ENCODE measurements around the gene CSK.

The CSK gene

DNA sequence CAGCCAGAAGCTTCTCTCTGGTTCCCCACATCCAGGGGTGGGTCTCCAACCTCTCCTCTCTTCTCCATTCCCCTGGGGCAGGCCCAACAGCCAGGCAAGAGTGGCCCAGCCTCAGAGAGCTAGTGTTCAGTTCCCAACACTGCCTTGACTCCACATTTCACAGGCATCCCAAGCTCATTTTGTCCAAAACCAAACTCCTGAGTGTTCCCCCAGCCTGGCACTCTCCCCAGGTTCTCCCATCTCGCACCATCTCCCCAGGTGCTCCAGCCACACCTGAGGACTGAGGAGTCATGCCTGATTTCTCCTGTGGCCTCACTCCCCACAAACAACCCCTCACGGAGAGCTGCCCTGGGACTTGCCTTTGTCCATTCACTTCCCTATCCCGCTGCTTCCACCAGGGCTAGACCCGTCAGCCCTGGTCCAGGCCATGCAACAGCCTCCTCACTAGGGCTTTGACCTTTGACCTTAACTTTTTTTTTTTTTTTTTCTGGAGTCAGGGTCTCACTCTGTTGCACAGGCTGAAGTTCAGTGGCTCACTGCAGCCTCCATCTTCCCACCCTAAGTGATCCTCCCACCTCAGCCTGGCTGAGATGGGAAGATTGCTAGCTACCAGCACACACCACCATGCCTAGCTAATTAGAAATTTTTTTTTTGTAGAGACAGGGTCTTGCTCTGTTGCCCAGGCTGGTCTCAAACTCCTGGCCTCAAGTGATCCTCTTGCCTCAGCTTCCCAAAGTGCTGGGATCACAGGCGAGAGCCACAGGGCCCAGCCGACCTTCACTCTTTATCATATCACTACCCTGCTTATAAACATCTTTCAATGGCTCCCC, 3.9 kb upstream of the CSK start:
- no peak overlapping the region for H3K4me3 ChIP-seq (ENCODE audit: low read depth, low read length)
- no peak for TF ChIP-seq CTCF (IDR thresholded peaks at IDR 0.05; ENCODE audit: borderline replicate concordance, insufficient read depth, low read depth, low read length)

GRCh38 chr15:74778599-74778970, 3.3 kb upstream of the CSK start:
- H3K4me3 ChIP-seq (ENCODE audit: low read depth, low read length) = no peak overlapping the region
- TF ChIP-seq CTCF (IDR thresholded peaks at IDR 0.05; ENCODE audit: borderline replicate concordance, insufficient read depth, low read depth, low read length) = no peak

DNA sequence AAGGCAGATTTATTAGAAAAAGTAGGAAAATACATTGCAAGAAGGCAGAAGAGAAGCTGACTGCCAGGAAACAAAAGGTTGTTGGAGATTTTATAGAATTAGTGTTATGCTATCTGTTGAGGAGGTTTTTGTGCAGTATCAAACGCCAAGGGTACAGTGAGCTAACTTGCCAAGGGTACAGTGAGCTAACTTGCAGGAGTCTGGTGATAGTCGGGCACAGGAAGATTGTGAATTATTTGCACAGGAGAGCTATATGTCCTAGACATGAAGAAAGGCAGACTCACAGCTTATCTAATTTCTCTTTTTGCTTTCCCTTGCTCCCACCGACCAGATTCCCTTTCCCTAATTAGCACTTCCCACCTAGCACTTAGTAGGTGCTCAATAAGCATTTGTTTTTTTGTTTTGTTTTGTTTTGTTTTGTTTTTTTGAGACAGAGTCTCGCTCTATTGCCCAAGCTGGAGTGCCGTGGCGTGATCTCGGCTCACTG, 2.7 kb upstream of the CSK start:
- H3K4me3 ChIP-seq (ENCODE audit: low read depth, low read length) = no peak overlapping the region
- no peak for TF ChIP-seq CTCF (IDR thresholded peaks at IDR 0.05; ENCODE audit: borderline replicate concordance, insufficient read depth, low read depth, low read length)

DNA sequence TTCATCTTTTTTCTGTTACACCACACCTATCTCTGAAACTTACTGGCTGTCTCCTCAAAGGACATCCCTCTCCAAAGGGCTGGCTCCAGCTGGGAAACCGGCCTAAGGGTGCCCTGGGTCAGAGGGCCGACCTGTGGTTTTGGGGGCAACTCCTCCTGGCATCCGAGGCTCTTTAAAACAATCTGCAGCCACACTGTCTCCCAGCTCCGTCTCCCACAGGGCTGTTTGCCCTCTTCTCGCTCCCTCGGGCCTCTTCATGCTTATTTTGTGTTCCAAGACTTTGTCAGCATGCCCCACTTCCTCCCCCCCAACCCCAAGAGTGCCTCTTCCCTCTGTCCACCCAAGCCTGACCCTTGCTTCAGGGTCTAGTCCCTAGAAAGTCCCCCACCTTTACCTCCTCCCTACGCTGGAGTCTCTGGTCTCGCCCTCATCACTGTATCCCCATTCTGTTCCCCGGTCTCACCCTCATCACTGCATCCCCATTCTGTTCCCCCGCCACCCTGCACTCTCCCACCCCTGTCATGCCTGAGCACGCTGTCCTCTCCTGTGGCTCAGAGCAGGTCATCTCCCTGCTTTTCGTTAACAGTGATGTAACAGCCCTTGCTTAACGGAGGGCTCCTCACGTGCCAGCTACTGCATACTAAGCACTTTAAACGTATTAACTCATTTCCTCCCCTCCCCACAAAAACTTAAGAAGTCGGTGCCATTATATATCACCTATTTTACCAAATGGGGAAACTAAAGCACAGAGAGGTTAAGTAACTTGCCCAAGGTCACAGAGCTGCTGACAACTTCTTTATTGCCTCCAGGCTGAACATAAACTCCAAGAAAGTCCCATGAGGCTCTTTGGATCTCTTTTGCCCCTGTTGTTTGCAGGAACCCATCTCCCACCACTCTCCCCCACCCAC, 1.1 kb upstream of the CSK start:
- no peak for TF ChIP-seq CTCF (IDR thresholded peaks at IDR 0.05; ENCODE audit: borderline replicate concordance, insufficient read depth, low read depth, low read length)
- peak overlapping the region; percentile 76 for H3K4me3 ChIP-seq (ENCODE audit: low read depth, low read length)

DNA sequence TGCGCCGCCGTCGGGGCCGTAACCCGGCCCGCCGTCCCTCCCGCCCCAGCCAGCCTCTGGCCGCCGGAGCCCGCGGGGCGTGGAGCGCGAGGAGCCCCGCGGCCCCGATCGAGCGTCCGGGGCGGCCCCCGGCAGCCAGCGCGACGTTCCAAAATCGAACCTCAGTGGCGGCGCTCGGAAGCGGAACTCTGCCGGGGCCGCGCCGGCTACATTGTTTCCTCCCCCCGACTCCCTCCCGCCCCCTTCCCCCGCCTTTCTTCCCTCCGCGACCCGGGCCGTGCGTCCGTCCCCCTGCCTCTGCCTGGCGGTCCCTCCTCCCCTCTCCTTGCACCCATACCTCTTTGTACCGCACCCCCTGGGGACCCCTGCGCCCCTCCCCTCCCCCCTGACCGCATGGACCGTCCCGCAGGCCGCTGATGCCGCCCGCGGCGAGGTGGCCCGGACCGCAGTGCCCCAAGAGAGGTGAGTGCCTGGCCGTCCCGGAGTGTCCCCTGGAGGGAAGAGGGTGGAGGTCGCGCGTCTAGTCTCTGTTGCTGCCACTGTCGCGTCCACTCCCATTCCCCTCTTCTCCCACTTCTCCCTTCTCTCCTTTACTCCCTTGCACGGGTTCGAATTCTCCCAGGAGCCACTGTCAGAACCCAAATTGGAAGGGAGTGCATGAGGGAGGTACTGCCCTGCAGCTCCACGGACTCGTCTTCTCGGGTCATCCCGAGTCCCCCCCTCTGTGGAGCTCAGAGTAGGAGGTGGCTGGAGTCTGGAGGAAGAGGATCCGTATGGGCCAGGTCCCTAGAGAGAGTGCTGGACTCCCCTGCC, 585 bp downstream of the CSK start:
- peak overlapping the region; percentile 98 for H3K4me3 ChIP-seq (ENCODE audit: low read depth, low read length)
- TF ChIP-seq CTCF (IDR thresholded peaks at IDR 0.05; ENCODE audit: borderline replicate concordance, insufficient read depth, low read depth, low read length) = no peak

DNA sequence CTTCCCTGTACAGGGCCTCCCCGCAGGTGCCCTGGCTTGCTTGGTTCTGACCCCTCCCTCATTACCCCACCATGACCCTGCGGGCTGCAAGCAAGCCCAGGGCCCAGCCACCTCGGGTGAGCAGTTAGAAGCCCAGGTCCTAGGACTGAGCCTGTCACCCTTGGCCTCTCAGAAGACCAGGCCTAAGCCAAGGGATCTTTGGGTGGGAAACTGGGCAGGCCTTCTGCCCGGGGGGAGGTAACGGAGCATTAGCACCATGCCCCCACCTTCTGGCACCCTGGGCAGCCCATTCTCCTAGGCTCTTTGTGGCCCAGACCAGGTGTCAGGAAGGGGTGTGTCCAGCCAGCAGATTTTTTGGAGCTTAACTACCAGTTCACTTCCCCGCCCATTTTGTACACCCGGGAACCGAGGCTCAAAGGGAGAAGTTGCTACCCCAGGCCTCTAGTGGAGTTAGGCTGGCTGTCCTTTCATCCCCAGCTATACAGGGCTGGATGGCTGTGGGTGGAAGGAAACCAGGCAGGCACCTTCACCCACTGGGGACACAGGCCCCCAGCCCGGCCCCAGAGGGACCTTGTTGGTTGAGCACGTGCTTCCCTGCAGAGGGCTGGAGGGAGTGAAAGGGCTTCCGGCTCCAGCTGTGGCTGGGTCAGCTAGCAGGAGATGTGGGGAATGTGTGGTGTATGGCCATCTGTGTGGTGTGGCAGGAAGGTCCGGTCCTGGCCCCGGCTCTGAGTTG, 1.4 kb downstream of the CSK start:
- no peak for TF ChIP-seq CTCF (IDR thresholded peaks at IDR 0.05; ENCODE audit: borderline replicate concordance, insufficient read depth, low read depth, low read length)

More for the DNA sequence above, 1.4 kb downstream of the CSK start:
- peak overlapping the region; percentile 98 for H3K4me3 ChIP-seq (ENCODE audit: low read depth, low read length)
